Activated T-cell treated with anti-CD3 and anti-CD28 coated beads, Interleukin-2, amount 50 U/mL, for 4 hours (primary cell): Measurements from ENCODE around the gene SNTB2. TPM values are rescaled to one million over a fixed set of nuclear protein-coding genes. Genes with fewer than 3 reads are reported as not detected.

Source experiments
- ATAC-seq, 2 donors: fragments of 200-7000 bp; cut with Tn5 transposase; one replicate each; pipeline ENCODE4 v1.10.0; 2021
- DNase-seq: peaks from one replicate; pipeline ENCODE4 v3.0.0-alpha.2; 2020
- H3K27me3 Mint-ChIP-seq: one replicate; pipeline ENCODE4 v1.8.0; 2021; ENCODE audit warnings: low read depth, mixed read lengths
- H3K36me3 Mint-ChIP-seq: one replicate; pipeline ENCODE4 v1.8.0; 2022; ENCODE audit warnings: mixed read lengths; ENCODE audit not compliant: insufficient read depth
- H3K4me1 Mint-ChIP-seq: one replicate; pipeline ENCODE4 v1.8.0; 2021; ENCODE audit warnings: low read depth, mixed read lengths
- H3K4me3 Mint-ChIP-seq: one replicate; pipeline ENCODE4 v1.8.0; 2021; ENCODE audit warnings: mild to moderate bottlenecking, moderate library complexity, mixed read lengths
- H3K9me3 Mint-ChIP-seq: one replicate; pipeline ENCODE4 v1.8.0; 2021; ENCODE audit warnings: mixed read lengths
- total RNA-seq, 3 donors: library from RNA; stranded (reverse); gene quantifications; one replicate each; pipeline ENCODE4 v1.2.1, GENCODE V29; 2021

Gene SNTB2
- total RNA-seq, 3 donors from 2014 or later = 11.7 to 15.5 (median 13.1) TPM

DNA sequence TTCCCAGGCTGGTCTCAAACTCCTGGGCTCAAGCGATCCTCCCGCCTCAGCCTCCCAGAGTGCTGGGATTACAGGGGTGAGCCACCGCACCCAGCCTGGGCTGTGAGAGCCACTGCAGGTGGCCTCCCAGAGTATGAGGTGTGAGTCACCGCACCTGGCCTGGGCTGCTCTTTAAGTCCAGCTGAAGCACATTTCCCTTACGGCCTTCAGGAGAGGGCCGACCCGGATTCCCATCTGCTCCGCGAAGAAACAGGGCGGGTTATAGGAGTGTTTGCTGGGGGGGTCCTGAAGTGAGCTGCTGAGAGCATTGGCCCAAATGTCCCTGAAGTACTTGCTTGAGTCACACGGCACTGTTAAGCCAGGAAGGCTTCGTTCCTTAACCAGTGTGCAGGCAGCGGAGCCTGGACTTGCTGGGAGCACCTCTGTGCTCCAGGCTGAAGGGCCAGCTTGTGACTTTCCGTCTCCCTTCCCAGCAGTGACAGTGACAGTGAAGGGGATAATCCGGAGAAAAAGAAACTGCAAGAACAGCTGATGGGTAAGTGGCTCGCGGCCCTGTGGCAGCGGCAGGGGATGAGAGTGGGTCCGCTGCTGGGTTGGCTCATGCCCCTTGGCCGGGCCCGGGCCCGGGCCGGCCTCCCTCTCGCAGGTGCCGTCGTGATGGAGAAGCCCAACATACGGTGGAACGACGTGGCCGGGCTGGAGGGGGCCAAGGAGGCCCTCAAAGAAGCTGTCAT lies 131.4 kb downstream of the SNTB2 start:
- peaks cover 31% of the 10 kb centered on the region for H3K36me3 Mint-ChIP-seq
- H3K4me1 Mint-ChIP-seq = peaks cover 11% of the 10 kb centered on the region
- no peaks in the 10 kb centered on the region for H3K27me3 Mint-ChIP-seq
- no peaks in the 10 kb centered on the region for H3K9me3 Mint-ChIP-seq
- DNase-seq (no peak), ATAC-seq (no peak)
- H3K4me3 Mint-ChIP-seq = no peak overlapping the region

DNA sequence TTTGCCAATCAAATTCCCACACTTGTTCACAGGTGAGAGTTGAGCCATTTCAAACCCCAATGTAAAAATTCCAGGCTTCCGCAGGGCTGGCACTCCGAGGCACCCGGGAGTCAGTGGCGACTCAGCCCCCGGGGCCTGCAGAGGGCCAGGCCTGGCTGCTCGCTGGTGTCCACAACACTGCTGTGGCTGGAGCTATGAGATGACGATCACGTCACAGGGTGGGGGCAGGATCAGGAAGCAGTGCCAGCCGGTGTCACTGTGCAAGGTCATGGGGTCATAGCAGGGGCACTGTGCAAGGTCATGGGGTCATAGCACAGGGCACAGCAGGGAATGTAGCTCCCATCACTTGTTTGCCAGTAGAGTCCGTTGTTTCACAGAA lies 131.9 kb downstream of the SNTB2 start:
- Mint-ChIP-seq H3K4me3 (no peak overlapping the region), H3K36me3 (peaks cover 30% of the 10 kb centered on the region), H3K4me1 (peaks cover 5% of the 10 kb centered on the region), H3K9me3 (no peaks in the 10 kb centered on the region), H3K27me3 (no peaks in the 10 kb centered on the region)
- DNase-seq = no peak
- ATAC-seq = no peak

DNA sequence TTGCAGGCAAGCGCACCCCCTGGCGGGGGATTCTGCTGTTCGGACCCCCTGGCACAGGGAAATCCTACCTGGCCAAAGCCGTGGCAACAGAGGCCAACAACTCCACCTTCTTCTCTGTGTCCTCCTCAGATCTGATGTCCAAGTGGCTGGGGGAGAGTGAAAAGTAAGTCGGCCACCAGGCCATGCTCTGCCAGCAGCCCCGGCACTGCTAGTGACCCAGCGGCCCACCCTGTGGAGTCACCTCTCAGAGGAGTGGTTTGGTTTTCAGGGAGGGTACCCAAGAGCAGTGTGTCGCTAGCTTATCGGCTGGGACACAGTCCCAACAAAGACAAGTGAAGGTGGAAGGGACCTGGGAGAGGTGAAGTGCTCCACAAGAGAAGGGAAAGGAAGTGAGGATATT lies 132.4 kb downstream of the SNTB2 start:
- Mint-ChIP-seq H3K4me3 (no peak overlapping the region), H3K4me1 (peaks cover 2% of the 10 kb centered on the region), H3K9me3 (no peaks in the 10 kb centered on the region), H3K27me3 (no peaks in the 10 kb centered on the region), H3K36me3 (peaks cover 30% of the 10 kb centered on the region)
- DNase-seq (no peak), ATAC-seq (no peak)

DNA sequence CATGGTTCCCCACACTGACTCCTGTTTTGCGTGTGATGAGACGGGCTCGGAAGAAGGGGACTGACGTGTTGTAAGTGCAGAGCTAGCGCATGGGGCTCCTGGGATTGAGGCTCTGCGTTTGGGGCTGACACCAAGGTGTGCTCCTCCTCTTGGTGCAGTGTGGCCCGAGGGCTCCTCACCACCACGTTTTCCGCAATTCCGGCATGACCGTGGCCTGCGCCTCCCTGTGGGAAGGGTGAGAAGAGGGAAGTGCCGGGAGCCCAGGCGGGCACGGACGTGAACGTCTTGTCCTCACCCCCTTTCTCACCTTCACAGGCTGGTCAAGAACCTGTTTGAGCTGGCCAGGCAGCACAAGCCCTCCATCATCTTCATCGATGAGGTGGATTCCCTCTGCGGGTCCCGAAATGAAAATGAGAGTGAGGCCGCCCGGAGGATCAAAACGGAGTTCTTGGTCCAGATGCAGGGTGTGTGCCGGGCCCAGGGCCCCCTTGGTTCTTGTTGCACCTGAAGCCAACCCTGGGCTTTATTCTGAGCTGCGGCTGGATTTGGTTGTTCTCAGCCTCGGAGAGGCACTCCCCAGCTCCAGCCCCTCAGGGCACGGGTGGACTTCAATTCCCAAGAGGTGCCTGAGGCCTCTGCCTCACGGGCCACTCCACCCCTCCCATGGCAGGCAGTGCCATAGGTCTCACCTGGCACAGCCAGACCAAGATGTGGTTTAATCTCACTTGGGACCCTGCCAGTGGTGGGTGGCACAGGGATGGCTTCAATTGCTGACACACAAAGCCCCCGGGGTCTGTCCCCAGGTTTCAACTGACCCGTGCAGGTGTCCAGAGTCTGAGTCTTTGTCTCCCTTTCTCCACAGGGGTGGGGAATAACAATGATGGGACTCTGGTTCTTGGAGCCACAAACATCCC lies 133.1 kb downstream of the SNTB2 start:
- H3K4me1 Mint-ChIP-seq = peaks cover 5% of the 10 kb centered on the region
- H3K36me3 Mint-ChIP-seq = peaks cover 30% of the 10 kb centered on the region
- H3K27me3 Mint-ChIP-seq = no peaks in the 10 kb centered on the region
- no peak for ATAC-seq
- no peaks in the 10 kb centered on the region for H3K9me3 Mint-ChIP-seq
- no peak overlapping the region for H3K4me3 Mint-ChIP-seq
- no peak for DNase-seq

DNA sequence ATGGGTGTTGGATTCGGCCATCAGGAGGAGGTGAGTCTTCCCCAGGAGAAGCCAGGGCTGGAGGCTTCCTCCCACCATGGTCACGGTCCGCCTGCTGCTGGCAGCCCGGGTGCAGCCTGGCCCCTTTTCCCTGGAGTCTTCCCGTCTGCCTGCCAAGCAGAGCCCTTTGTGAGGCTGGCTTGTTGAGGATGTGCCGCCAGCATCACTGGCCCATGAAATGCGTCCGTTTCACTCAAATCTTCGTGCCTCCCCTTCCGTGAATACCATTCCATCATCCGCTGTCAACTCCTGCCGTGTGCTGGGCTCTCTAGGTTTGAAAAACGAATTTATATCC lies 133.7 kb downstream of the SNTB2 start:
- Mint-ChIP-seq H3K36me3 (peaks cover 30% of the 10 kb centered on the region), H3K4me3 (no peak overlapping the region), H3K4me1 (peaks cover 6% of the 10 kb centered on the region), H3K9me3 (no peaks in the 10 kb centered on the region), H3K27me3 (no peaks in the 10 kb centered on the region)
- no peak for ATAC-seq
- DNase-seq = no peak

DNA sequence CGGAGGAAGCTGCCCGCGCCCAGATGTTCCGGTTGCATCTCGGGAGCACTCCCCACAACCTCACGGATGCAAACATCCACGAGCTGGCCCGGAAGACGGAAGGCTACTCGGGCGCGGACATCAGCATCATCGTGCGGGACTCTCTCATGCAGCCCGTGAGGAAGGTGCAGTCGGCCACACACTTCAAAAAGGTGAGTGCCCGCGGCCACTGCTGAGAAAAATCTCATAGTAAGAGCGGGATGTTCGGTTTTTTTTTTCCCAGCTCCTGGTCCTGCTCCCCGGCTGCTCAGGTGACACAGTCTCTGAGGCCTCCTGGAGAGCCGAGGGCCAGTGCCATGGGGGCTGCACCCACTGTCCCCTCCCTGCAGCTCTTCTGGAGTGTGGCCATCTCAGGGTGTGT lies 134.1 kb downstream of the SNTB2 start:
- peaks cover 8% of the 10 kb centered on the region for H3K4me1 Mint-ChIP-seq
- no peaks in the 10 kb centered on the region for H3K9me3 Mint-ChIP-seq
- DNase-seq (no peak), ATAC-seq (no peak)
- no peaks in the 10 kb centered on the region for H3K27me3 Mint-ChIP-seq
- no peak overlapping the region for H3K4me3 Mint-ChIP-seq
- H3K36me3 Mint-ChIP-seq = peaks cover 28% of the 10 kb centered on the region

DNA sequence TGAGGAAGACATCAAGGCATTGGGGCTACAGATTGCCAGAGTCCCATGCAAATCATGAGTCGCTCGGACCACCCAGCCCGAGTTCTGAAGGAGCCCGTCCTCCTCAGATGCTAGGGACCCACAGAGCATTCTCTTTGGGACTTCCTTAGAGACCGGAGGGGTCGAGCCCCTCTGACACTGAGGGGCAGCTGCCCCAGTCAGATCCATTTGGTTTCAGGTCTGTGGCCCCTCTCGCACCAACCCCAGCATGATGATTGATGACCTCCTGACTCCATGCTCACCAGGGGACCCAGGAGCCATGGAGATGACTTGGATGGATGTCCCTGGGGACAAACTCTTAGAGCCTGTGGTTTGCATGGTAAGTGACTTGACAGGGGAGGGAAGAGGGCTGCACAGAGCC lies 135.4 kb downstream of the SNTB2 start:
- no peak for ATAC-seq
- no peaks in the 10 kb centered on the region for H3K9me3 Mint-ChIP-seq
- no peak for DNase-seq
- peaks cover 30% of the 10 kb centered on the region for H3K36me3 Mint-ChIP-seq
- H3K27me3 Mint-ChIP-seq = no peaks in the 10 kb centered on the region
- no peak overlapping the region for H3K4me3 Mint-ChIP-seq
- peaks cover 21% of the 10 kb centered on the region for H3K4me1 Mint-ChIP-seq

DNA sequence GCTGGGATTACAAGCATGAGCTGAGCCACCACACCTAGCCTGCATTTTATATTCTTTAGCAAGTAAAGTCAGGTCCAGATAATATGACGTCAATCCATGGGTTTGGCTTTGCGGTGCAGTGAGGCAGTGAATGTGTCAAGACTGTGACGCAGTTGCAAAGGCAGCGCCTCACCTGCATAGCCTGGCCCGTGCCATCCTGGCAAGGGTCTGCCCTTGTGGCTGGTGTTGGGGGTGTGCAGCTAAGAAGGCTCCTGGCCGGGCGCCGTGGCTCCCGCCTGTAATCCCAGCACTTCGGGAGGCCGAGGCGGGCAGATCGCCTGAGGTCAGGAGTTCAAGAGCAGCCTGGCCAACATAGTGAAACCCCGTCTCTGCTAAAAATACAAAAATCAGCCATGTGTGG lies 136.5 kb downstream of the SNTB2 start:
- H3K27me3 Mint-ChIP-seq = no peaks in the 10 kb centered on the region
- H3K36me3 Mint-ChIP-seq = peaks cover 30% of the 10 kb centered on the region
- H3K4me3 Mint-ChIP-seq = no peak overlapping the region
- DNase-seq (no peak), ATAC-seq (no peak)
- no peaks in the 10 kb centered on the region for H3K9me3 Mint-ChIP-seq
- H3K4me1 Mint-ChIP-seq = peaks cover 28% of the 10 kb centered on the region

DNA sequence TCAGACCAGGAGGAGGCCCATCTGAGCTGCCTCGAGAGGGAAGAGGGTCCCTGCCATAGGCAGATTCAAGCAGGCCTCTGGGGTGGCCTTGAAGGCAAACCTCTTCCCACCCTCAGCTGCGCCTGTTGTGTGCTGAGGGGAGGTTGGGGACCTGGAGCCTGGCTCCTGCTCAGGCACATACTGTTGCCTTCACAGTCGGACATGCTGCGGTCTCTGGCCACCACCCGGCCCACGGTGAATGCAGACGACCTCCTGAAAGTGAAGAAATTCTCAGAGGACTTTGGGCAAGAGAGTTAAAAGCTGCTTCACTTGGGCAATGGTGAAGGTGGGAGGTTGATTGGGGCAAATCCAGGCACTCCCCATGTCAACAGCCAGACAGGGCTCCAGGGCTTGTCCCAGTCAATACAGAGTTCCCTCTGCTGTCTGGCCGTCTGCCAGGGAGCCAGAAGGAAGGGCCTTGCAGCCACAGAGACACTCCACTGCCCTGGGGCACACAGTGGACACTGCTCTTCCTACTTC lies 137.1 kb downstream of the SNTB2 start:
- DNase-seq = no peak
- ATAC-seq = no peak
- Mint-ChIP-seq H3K27me3 (no peaks in the 10 kb centered on the region), H3K4me1 (peaks cover 35% of the 10 kb centered on the region), H3K9me3 (no peaks in the 10 kb centered on the region), H3K4me3 (no peak overlapping the region), H3K36me3 (peaks cover 30% of the 10 kb centered on the region)

DNA sequence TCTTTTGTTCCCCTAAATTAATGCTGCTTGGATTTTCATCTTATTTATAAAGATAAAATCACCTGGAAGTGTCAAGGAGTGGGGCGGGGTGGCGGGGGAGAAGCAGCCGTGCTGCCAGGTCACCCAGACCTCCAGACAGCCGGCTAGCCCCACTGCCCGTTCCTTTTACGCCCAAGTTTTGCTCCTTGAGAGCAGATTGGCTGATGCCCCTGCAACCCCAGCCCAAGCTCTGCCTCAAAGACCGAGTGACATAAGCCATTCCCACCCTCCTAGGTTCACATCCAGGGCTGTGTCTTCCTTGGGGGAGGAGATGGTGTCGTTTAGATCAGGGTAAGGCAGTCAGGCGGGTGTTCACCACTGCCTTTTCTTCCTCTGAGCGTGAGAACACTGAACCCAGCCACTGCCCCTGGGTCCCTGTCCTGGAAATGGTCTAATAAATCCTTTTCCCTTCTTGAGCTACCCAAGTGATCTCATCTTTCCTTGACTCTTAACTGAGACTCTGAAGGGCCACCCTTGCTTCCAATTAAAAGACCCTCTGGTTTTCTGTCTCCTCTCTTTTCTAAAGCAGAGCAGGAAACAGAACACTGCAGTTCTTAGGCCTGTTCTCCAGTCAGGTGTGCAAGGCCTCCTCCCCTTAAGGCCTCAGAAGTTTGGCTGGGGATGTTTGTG lies 137.8 kb downstream of the SNTB2 start:
- Mint-ChIP-seq H3K4me1 (peaks cover 40% of the 10 kb centered on the region), H3K4me3 (no peak overlapping the region), H3K27me3 (no peaks in the 10 kb centered on the region), H3K9me3 (no peaks in the 10 kb centered on the region), H3K36me3 (peaks cover 26% of the 10 kb centered on the region)
- no peak for ATAC-seq
- DNase-seq = no peak

DNA sequence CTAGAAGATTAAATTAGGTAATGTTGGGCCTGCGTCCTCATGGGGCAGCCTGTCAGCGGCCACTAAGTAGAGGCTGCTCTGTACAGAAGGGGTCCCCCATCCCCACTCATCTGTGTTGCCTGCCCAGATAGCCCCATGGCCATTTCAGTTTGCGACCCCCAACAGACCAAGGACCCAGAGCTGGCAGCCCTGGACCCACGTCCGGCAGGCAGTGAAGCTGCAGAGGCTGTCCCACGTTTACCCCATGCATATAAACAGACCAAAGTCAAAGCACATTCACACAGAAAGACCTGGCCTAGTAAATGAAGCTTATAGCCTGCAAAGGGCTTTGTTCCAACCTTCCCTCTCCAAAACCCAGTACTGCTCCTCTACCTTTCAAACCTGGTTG lies 138.8 kb downstream of the SNTB2 start:
- ATAC-seq (no peak), DNase-seq (no peak)
- Mint-ChIP-seq H3K36me3 (peaks cover 24% of the 10 kb centered on the region), H3K4me1 (peaks cover 40% of the 10 kb centered on the region), H3K9me3 (no peaks in the 10 kb centered on the region), H3K27me3 (no peaks in the 10 kb centered on the region), H3K4me3 (peak overlapping the region; percentile 66)

DNA sequence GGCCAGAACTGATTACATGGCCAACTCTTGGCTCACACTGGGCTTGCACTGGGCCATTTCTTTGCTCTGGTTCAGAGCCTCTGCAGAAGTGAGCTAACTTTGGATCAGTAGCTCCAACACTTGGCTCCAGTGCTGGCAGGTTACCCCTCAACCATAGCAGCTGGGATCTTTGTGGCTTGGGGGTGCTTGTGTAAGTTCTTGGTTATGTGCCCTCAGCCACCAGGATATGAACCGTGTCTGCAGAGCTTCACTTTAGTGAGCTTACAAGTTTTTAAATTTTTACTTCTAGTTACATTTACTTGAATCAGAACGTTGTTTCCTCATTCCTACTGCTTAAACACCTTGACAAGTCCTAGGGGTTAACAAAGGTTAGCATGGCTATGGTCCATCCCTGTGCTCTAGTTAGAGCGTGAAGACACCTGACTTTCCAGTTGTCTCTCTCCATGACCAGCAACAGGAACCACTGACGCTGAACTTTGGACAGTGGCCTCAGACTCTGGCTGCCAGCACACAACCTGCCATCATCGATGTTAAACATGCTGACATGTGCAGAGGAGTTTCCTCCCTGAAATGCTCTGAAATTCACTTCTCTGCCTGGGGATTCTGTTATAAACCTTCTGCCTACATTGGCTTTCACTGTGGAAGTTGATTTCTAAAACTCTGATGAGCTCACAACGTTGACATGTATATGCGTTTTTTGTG lies 139.4 kb downstream of the SNTB2 start:
- H3K36me3 Mint-ChIP-seq = peaks cover 20% of the 10 kb centered on the region
- H3K9me3 Mint-ChIP-seq = no peaks in the 10 kb centered on the region
- ATAC-seq = no peak
- no peaks in the 10 kb centered on the region for H3K27me3 Mint-ChIP-seq
- DNase-seq = no peak
- H3K4me3 Mint-ChIP-seq = peak overlapping the region; percentile 66
- H3K4me1 Mint-ChIP-seq = peaks cover 40% of the 10 kb centered on the region

DNA sequence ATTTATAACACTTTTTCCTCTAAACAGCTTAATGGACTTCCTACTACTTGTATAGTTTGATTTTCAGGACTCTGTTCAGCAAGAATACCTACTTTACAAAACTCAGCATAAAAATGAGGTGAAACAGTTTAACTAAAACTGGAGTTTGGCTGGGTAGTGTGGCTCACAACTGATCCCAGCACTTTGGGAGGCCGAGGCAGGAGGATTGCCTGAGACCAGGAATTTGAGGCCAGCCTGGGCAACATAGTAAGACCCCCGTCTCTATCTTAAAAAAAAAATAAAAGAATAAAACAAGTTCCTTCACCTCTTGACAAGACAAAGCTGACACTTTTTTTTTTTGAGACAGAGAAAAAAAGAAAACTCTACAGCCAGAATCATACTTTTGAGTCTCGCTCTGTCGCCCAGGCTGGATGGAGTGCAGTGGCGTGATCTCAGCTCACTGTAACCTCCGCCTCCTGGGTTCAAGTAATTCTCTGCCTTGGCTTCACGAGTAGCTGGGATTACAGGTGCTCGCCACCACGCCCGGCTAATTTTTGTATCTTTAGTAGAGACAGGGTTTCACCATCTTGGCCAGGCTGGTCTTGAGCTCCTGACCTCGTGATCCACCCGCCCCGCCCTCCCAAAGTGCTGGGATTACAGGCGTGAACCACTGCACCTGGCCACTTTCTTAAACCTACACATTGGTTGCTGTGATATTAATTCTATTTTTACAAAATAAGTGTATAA lies 140.8 kb downstream of the SNTB2 start:
- DNase-seq = no peak
- peaks cover 14% of the 10 kb centered on the region for H3K36me3 Mint-ChIP-seq
- no peaks in the 10 kb centered on the region for H3K27me3 Mint-ChIP-seq
- ATAC-seq = no peak
- no peaks in the 10 kb centered on the region for H3K9me3 Mint-ChIP-seq
- peaks cover 44% of the 10 kb centered on the region for H3K4me1 Mint-ChIP-seq
- peak overlapping the region; percentile 85 for H3K4me3 Mint-ChIP-seq
